NCI-H1417 (cell line): ENCODE results near the gene NHERF1.
A peak's percentile ranks its signal among the peaks of the same experiment; 100 is the strongest.

Experiments used
- DNase-seq, 3 experiments: peaks; one replicate each; lab custom pipeline; 2025; lab: John Stamatoyannopoulos, UW

Gene NHERF1

GRCh38 chr17:74808714-74809430, 60.4 kb downstream of the NHERF1 start:
- no peak for DNase-seq

GRCh38 chr17:74810699-74811485, 62.5 kb downstream of the NHERF1 start:
- no peak for DNase-seq

GRCh38 chr17:74812109-74813009, 63.9 kb downstream of the NHERF1 start:
- no peak for DNase-seq

GRCh38 chr17:74814453-74814852, 66.0 kb downstream of the NHERF1 start:
- no peak for DNase-seq

DNA sequence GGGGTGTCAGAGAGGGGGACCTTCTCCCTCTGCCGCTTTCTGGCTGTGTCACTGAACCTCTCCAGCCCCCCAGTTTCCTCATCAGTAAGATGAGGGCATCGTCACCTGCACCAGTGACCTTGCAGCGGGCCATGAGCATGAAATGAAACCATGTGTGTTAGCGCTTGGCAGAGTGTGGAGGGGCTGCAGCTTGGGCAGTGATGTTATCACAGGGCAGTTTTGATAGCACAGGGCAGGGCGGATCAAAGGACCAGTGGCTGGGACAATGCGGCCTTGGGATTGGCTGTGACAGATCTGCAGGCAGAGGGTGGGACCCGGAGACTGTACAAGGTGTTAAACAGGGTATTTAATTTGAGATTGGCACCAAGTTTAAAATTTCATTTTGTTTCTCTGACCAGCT, 66.6 kb downstream of the NHERF1 start:
- DNase-seq: no peak

DNA sequence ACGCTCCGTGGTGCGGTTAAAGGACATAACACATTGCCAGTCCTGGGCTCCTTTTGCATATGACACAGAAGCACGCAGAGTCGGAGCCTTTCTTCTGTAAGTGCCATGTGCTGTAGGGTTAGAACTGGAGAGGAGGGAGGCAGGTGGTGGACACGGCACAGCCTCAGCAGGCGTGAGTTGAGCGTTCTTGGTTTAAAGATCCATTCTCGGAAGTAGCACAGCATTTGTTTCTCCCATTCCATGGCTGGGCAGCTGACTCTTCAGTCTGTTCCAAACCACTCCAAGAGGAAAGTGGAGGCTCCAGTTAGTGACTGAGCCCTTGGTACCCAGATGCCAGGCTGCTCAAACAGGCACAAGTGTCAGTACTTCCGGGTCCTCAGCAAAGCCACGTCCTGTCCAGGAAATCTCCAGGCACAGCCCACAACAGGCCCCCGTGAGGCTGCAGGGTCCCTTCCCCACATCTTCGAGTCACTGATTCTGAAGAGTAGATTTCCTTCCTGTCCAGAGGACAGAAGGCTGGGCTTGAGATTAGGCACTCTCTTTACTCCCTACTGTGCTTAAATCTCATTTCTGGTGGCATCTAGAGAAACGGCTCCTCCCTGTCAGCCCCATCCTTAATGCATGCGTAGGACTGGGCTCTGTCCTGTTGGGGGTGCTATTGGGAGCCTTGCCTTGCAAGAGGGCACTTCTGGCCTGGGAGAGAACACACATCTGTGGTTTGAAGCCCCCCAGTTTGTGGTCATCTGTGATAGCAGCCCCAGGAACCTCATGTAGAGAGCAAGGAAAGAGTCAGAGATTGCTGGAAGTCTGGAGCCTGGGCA, 67.3 kb downstream of the NHERF1 start:
- DNase-seq: no peak

DNA sequence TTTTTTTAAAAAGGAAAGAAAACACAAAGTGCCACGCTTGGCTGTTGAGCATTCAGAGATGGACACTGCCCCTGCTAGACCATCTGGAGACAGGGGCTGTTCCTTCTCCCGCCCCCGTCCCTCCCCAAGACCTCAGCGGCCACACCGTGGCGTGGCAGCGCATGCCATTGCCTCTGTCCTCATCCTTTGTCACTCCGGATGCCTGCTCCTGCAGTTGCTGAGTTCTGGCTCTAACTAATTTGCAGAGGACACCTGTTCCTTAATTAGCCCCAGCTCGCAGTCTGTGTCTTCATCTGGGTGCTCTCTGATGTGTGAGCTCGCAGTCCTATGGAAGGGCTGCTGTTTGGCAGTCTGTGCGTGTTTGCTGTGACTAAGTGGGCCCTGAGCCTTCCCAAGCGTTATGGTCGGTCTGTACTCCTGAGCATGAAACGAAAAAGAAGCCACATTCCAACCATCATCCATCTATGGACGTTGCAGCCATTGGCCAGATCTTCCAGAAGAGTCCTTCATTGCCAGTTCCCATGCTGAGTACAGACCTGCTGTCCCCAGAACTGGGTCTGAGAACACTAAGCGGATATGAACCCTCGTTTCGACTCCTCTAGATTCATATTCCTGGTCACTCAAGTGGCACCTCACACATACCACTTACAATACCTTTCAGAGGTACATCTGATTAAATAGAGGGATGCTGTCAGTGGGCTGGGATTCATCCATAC, 68.6 kb downstream of the NHERF1 start:
- no peak for DNase-seq

DNA sequence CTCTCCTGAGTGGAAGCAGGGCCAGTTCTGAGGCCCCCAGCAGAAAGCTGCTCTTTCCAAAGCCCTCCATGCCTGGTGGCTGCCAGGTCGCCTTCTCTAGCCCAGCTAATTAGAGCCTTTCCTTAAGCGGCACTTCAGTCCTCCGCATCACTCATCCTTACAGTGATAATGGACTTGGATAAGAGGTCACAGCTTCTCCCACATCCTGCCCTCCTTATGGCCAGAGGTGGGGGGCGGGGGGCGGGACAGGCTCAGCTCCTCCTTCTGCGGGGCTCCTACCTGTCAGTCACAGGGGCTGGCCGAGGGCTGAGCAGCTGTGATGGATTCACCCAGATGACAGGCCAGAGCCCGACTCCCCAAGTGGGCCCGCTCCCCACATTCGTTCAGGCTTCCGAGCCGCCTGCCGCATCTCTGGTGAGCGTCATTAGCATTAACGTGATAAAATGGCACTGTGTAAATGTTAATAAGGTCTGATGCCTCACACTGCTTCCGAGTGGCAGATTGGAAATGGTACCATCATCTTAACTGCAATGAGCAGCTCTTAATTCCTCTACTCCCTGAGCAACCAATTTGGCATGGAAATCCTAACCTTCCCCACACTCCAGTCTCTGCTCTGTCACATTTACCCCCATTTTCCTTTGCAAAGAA, 70.0 kb downstream of the NHERF1 start:
- DNase-seq: peak in 2 of 3 experiments; percentile 16 to 23
